DND-41 (cell line): ENCODE measurements around the gene HSPG2.

Experiments used
- ATAC-seq: fragments of 200-7000 bp; cut with Tn5 transposase; 3 replicates; pipeline ENCODE4 v1.9.1; 2021; ENCODE audit warnings: low read depth; ENCODE audit not compliant: insufficient read depth
- DNase-seq: peaks from one replicate; pipeline ENCODE4 v3.0.0-alpha.2; 2020
- H2AFZ ChIP-seq: 2 replicates; pipeline ENCODE4 v1.6.0; 2012; ENCODE audit warnings: low read depth, low read length
- H3K27ac ChIP-seq: 2 replicates; pipeline ENCODE4 v1.5.1; 2012; ENCODE audit warnings: low read length, inconsistent platforms
- H3K27me3 ChIP-seq: fragments of 200-600 bp; sonication (generic); 2 replicates; pipeline ENCODE4 v1.6.0; 2012; ENCODE audit warnings: low read length, mild to moderate bottlenecking, inconsistent platforms; ENCODE audit not compliant: insufficient read depth, poor library complexity
- H3K36me3 ChIP-seq: 2 replicates; pipeline ENCODE4 v1.5.1; 2012; ENCODE audit warnings: low read length, inconsistent platforms; ENCODE audit not compliant: insufficient read depth
- H3K4me1 ChIP-seq: 2 replicates; pipeline ENCODE4 v1.5.1; 2012; ENCODE audit warnings: mild to moderate bottlenecking, low read length; ENCODE audit not compliant: insufficient read depth
- H3K4me2 ChIP-seq: 2 replicates; pipeline ENCODE4 v1.6.0; 2012; ENCODE audit warnings: mild to moderate bottlenecking, moderate library complexity, low read length, inconsistent platforms; ENCODE audit not compliant: insufficient read depth
- H3K4me3 ChIP-seq, 2 experiments: fragments of 200-600 bp in 1 of 2; shearing (Covaris generic) in 1 of 2; 2 replicates each; pipeline ENCODE4 v1.5.1; 2012 to 2016; ENCODE audit warnings: inconsistent platforms in 2 of 2, low read length in 2 of 2, mild to moderate bottlenecking in 2 of 2, low read depth in 1 of 2, moderate library complexity in 1 of 2
- H3K79me2 ChIP-seq: 2 replicates; pipeline ENCODE4 v1.6.0; 2012; ENCODE audit warnings: low read length, inconsistent platforms; ENCODE audit not compliant: insufficient read depth
- H3K9ac ChIP-seq: 2 replicates; pipeline ENCODE4 v1.6.0; 2012; ENCODE audit warnings: low read depth, mild to moderate bottlenecking, inconsistent platforms, low read length, moderate library complexity
- H3K9me3 ChIP-seq: 2 replicates; pipeline ENCODE4 v1.5.1; 2012; ENCODE audit warnings: low read length, moderate library complexity, mild to moderate bottlenecking, inconsistent platforms; ENCODE audit not compliant: insufficient read depth, severe bottlenecking
- H4K20me1 ChIP-seq: 2 replicates; pipeline ENCODE4 v1.6.0; 2012; ENCODE audit warnings: low read length; ENCODE audit not compliant: insufficient read depth
- EZH2 ChIP-seq: IDR thresholded peaks from 3 replicates; pipeline ENCODE4 v1.6.1; 2012; ENCODE audit warnings: borderline replicate concordance, low read depth, mild to moderate bottlenecking, moderate library complexity, low read length, inconsistent platforms; ENCODE audit not compliant: severe bottlenecking
- TF ChIP-seq, protein P1 (sequence below): IDR thresholded peaks from 2 replicates; pipeline ENCODE4 v1.5.1; 2012; ENCODE audit warnings: borderline replicate concordance, low read length, moderate library complexity, mild to moderate bottlenecking; ENCODE audit not compliant: poor library complexity, severe bottlenecking; ENCODE audit errors: extremely low read depth

Gene HSPG2

DNA sequence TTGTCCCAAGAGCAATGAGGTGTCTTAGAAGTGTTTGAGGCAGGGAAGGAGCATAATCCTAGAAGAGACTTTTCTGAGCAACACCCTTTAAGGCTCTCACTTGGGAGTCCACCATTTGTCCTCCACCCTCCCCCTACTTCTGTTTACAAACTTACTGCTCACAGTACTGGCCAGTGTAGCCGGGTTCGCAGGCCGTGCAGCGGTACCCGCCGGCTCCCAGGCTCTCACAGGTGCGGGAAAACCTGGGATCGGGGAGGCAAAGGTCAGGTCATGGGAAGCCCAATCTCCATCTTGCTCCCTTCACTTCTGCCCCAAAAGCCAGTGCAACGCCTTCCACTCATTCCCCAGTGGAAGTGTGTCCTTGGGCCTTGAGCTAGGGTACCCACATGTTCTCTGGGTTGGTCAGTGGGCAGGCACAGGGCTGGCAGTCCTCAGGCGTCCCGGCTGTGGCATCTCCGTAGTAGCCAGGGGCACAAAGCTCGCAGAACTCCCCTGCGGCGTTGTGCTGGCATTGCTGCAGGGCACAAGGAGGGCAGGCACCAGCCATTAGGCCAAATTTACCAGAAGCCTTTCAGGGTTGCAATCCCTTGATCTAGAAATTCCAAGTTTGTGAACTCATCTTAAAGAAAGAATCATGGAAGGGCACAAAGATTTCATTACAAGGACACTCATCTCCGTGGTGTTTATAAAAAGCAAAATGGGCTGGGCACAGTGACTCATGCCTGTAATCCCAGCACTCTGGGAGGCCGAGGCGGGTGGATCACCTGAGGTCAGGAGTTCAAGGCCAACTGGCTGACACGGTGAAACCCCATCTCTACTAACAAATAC is 75.3 kb downstream of the HSPG2 start:
- DNase-seq = no peak

DNA sequence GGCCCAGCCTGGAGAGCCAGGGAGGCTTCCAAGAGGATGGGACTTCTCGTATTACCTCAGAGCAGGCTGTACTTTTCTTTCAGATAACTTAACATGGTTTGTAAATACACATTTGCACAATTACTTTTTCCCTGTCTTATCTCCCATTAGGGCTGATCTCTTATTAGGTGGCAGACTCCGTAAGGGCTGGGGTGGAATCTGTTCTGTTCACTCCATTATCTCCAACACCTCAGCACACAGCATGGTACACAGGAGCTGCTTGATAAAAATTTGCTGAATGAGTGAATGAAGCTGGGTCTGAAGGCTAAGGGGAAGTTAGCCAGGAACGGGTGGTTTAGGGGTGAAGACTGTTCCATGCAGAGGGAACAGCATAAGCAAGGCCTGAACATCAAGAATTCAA is 76.1 kb downstream of the HSPG2 start:
- Histone ChIP-seq H3K79me2 (no peaks in the 10 kb centered on the region), H3K27ac (no peak overlapping the region), H3K4me3 (no peak overlapping the region), H3K9me3 (no peaks in the 10 kb centered on the region), H4K20me1 (no peaks in the 10 kb centered on the region), H3K4me1 (no peaks in the 10 kb centered on the region), H3K4me2 (no peak overlapping the region), H3K36me3 (no peaks in the 10 kb centered on the region), H2AFZ (no peak overlapping the region), H3K27me3 (no peaks in the 10 kb centered on the region), H3K9ac (no peak overlapping the region)
- no peak for TF ChIP-seq EZH2
- TF ChIP-seq, protein P1, sequence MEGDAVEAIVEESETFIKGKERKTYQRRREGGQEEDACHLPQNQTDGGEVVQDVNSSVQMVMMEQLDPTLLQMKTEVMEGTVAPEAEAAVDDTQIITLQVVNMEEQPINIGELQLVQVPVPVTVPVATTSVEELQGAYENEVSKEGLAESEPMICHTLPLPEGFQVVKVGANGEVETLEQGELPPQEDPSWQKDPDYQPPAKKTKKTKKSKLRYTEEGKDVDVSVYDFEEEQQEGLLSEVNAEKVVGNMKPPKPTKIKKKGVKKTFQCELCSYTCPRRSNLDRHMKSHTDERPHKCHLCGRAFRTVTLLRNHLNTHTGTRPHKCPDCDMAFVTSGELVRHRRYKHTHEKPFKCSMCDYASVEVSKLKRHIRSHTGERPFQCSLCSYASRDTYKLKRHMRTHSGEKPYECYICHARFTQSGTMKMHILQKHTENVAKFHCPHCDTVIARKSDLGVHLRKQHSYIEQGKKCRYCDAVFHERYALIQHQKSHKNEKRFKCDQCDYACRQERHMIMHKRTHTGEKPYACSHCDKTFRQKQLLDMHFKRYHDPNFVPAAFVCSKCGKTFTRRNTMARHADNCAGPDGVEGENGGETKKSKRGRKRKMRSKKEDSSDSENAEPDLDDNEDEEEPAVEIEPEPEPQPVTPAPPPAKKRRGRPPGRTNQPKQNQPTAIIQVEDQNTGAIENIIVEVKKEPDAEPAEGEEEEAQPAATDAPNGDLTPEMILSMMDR = no peak
- DNase-seq = no peak
- ATAC-seq = no peak

More for the DNA sequence above, 75.3 kb downstream of the HSPG2 start:
- Histone ChIP-seq H4K20me1 (no peaks in the 10 kb centered on the region), H3K4me1 (no peaks in the 10 kb centered on the region), H3K27me3 (peaks cover 5% of the 10 kb centered on the region), H3K4me3 (no peak overlapping the region), H3K27ac (no peak overlapping the region), H2AFZ (no peak overlapping the region), H3K4me2 (no peak overlapping the region), H3K36me3 (no peaks in the 10 kb centered on the region), H3K9ac (no peak overlapping the region), H3K9me3 (no peaks in the 10 kb centered on the region), H3K79me2 (no peaks in the 10 kb centered on the region)
- no peak for ATAC-seq
- TF ChIP-seq, protein P1 = no peak
- TF ChIP-seq EZH2 = no peak

DNA sequence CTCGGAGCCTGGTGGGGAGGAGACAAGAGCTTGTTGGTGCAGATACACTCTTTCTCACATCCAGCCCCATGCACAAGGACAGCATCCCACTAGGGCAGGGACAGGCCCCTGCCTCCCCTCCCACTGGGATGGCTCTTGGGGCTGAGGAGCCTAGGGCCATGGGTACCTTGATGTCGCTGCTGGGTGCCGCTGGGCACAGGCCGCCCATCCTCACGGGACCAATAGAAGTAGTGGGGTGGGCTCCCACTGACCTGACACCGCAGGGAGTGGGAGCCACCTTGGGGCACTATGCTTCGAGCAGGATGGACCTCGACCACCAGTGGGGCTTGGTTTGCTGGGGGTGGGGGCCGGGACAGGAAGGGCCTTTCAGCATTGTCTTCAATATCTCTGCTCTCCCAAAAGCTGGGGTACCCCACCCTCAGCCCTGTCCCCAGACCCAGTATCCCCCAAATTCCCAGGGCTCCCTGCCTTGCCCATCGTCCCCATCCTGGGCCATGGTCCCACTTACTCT is 77.4 kb downstream of the HSPG2 start:
- Histone ChIP-seq H3K79me2 (no peaks in the 10 kb centered on the region), H3K4me3 (no peak overlapping the region), H3K27ac (no peak overlapping the region), H3K36me3 (no peaks in the 10 kb centered on the region), H3K4me1 (no peaks in the 10 kb centered on the region), H3K27me3 (no peaks in the 10 kb centered on the region), H2AFZ (no peak overlapping the region), H3K9ac (no peak overlapping the region), H3K9me3 (no peaks in the 10 kb centered on the region), H3K4me2 (no peak overlapping the region), H4K20me1 (no peaks in the 10 kb centered on the region)
- no peak for DNase-seq
- TF ChIP-seq, protein P1 = no peak
- no peak for TF ChIP-seq EZH2
- ATAC-seq = no peak
